NCI-H1436 treated with DMSO at 0.1 percent for 48 hours (cell line): ENCODE results near the gene ARFIP2.
A peak's percentile ranks its signal among the peaks of the same experiment; 100 is the strongest.

Experiments
- DNase-seq: peaks from one replicate; lab custom pipeline; 2025; lab: John Stamatoyannopoulos, UW

The ARFIP2 gene

DNA sequence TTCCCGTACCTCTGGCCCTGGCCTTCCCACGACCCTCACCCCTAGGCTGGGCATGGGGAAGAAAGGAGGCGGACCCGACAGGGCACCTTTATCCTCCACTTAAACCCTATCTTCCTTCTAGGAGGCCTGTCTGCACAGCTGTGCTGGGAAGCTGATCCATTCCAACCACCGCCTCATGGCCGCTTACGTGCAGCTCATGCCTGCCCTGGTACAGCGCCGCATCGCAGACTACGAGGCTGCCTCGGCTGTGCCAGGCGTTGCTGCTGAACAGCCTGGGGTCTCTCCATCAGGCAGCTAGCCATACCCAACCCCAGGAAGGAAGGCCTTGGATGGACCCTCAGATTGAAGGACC lies 769 bp upstream of the ARFIP2 start:
- no peak for DNase-seq

- no peak for DNase-seq
These were observed 724 bp downstream of the ARFIP2 start for GRCh38 chr11:6480299-6480914.

GRCh38 chr11:6476571-6476970 lies 4.6 kb downstream of the ARFIP2 start:
- no peak for DNase-seq

DNA sequence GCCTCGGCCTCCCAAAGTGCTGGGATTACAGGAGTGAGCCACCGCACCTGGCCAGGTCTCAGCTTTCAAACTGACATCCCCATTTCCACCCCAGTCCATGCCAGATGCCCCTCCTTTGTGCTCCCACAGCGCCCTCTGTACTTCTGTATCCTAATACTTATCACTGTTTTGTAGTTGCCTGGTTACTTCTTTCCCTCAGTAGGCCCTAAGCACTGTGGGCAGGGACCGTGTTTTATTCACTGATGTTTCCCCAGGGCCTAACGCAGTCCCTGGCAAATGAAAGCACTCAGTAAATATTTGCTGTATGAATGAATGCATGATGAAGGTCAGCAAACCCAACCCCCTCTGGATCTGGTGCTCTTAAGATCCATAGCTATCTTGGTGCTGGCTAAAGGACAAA lies 5.2 kb downstream of the ARFIP2 start:
- no peak for DNase-seq

GRCh38 chr11:6474806-6475500 lies 6.2 kb downstream of the ARFIP2 start:
- no peak for DNase-seq

- DNase-seq: no peak
These were observed 6.7 kb downstream of the ARFIP2 start for GRCh38 chr11:6474413-6474792.

GRCh38 chr11:6473451-6474412 lies 7.4 kb downstream of the ARFIP2 start, which contains the start of gene TRIM3:
TRIM3 (minus strand) TSS chr11:6473941; CDS start chr11:6465695, 8,246 bp downstream.
- DNase-seq: no peak

- no peak for DNase-seq
These were observed 8.2 kb downstream of the ARFIP2 start for GRCh38 chr11:6472934-6473333.

DNA sequence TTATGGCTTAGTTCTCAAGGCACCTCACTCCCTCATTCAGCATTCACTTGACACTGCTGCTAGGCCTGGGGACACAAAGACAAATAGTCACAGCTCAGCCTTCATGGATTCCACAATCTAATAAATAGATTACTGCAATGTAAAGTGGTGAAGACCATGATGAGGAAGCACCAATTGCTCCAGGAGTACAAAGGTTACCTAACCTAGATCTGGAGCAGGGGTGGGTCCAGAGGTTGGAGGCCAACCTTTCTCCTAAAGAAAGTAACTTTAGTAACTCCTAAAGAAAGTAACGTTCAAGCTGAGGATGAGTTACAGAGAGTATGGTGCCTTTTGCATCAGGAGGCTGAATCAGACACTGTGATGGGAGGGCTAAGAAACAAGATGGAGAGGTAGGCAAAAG lies 11.5 kb downstream of the ARFIP2 start:
- no peak for DNase-seq

- DNase-seq: peak; percentile 79
These were observed 12.2 kb downstream of the ARFIP2 start for GRCh38 chr11:6468712-6469495.

GRCh38 chr11:6459099-6459450 lies 22.1 kb downstream of the ARFIP2 start:
- no peak for DNase-seq

DNA sequence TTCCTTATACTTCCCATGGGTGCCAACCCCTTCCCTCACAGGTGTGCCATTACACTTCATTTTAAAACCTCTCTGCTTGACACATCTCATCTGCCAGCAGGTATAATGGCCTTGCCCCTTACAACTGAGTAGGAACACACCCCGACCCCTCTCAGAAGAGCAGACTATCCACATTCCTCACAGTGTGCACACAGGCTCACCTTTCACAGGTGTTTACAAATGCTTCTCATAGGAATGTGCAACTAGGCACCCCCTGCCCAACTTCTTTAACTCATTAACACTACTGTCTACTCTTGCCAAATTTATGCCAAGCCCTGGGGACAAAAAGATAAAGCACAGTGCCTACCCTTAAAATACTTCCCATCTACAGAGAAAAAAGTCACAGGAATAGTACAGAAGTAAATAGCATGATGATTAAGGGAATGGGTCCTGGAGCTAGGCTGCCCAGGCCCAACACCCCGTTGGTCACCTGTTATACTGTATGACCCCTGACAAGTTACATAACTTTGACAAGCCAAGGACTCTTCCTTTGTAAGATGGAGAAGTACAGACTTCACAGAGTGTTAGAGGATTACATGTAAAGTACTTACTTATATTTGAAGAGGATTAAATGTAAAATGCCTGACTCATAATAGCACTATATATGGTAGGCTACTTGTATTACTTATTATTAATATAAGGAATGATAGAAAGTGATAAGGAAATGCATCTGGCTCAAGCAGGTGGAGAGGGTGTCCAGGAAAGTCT lies 22.6 kb downstream of the ARFIP2 start:
- DNase-seq: no peak

DNA sequence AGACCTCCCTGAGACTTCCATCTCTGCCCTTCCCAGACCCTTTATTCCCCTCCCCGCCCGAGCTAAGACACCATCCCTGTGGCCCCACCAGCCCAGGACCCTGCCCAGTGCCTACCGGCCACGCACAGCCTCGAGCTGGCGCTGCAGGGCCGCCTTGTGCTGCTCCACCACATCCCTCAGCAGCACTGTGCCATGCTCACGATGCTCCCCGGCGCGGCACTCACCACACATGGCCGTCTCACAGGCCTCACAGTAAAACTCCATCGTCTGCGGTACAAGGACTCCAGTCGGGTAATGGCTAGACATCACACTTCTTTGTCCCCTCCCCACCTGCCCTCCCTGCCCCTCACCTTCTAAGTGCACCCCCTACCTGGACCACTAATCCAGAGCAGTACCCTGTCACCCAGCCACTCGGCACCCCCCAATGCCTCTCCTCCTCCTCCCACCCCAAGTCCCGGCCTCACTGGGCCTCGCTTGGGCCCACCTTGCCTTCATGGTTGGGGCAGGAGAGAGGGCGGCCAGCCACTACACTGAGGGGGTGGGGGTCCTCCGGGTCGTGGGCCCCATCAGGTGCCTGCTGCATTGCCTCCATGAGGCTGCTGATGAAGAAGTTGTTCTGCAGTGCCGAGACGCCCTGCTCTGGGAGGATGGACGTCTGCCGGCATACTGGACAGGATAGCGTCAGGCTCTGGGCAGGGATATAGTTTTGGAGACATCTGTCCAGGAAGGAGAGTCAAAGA lies 23.4 kb downstream of the ARFIP2 start:
- DNase-seq: no peak

DNA sequence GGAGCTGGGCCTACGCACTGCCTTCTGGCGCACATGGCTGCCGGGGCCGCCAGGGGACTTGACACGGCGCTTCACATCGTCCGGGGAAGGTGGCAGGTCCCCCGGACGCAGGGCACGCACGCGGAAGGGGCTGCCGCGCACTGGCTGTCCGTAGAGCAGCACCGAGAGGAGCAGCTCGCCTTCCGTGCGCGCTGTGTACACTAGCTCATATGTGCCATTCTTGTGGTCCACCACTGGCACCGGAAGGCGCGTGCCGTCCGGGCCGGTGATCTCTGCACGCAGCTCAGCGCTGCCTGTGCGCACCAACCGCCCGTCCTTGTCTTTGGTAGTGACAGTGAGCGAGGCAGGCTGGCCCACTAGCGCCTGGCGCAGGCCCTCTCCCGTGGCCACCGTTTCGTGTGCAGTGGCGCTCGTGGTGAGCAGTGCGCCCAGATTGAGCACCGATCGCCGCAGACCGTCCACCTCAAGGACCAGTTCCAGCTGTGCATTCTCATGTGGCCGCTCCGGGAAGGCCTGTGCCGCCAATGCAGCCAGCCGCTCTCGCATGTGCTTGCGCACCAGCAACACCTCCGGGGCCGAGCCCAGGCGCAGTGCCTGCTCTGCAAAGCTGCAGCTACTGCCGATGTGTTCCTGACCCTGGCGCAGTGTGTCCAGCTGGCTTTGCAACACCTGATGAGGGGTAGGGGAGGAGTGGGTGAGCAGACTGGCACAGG lies 24.6 kb downstream of the ARFIP2 start:
- DNase-seq: no peak

DNA sequence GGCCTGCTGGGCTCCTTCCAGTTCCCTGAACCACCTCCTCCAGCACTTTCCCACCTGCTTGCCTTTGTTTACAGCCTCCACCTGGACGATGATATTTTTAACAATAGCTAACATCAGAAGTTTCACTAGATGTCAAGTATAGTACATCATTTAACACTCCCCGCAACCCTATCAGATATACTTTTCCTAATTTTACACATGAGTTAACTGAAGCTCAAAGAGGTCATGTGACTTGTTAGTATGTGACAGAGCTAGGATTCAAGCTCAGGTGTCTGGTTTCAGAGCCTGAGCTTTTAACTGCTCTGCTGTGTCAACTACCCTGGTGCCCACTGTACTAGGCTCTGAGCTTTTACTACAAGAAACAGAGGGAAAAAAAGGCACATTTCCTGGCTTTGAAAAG lies 26.1 kb downstream of the ARFIP2 start:
- peak; percentile 13 for DNase-seq

- DNase-seq: no peak
These were observed 28.0 kb downstream of the ARFIP2 start for GRCh38 chr11:6453152-6453551.

DNA sequence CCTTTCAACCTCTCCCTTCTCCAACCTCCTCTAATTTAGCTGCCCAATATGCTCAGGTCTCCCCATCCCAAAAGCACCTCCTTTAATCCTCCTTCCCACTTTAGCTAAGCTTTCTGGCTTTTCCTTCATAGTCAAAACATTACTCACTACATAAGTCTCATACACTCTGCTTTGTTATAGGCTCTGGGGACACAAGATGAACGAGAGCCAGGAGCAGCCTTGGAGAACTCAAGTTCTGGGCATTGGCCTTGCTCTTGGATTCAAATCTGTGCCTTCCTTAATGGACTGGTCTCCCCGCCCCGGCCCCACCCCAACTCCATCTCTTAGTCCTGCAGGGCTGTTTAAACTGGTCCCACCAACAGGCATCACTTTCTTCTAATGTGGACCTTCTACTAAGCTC lies 28.9 kb downstream of the ARFIP2 start:
- DNase-seq: no peak

- no peak for DNase-seq
These were observed 32.6 kb downstream of the ARFIP2 start for GRCh38 chr11:6448574-6448973.

DNA sequence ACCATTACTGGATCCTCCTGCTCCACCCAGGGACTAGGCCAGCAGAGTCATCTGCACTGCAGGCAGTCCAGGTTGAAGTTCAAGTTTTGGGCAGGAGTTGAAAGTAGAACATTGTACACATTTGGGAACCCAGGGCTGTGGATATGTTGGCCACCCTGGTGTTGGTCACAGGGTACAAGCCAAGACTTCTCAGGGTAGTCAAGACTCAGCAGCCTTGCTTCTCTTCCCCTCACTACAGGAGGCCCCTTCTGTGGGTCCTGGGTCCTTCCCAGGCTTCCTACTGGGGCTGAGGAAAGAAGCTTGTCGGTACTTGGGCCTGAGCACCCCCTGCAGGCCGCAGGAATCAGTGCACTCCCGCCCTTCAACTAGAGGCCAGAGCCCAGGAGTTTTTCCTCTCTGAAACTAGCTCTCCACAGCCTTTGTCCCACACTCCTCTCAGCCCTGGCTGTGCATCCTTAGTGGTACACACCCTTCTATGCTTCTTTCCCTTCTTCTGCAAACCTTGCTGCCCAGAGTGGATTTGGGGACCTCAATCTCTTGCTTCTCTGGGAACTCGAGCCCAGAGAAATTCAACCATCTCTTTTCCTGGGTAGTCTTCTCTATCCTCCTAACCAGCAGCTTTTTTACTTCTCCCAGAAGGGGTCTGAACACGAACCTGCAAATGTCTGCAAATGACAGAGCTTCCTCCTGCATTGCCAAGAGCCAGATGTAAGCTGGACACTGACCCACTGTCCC lies 37.7 kb downstream of the ARFIP2 start:
- DNase-seq: no peak
